Stimulated activated CD4-positive, alpha-beta T cell treated with anti-CD3 and anti-CD28 coated beads, Interleukin-1b, Interleukin-23, amount 100 ng/mL, for 48 hours (primary cell): ENCODE data around the gene SIVA1.

Source experiments
- DNase-seq: peaks from one replicate; pipeline ENCODE4 v3.0.0-alpha.2; 2020

SIVA1 gene

GRCh38 chr14:104753528-104754212 is 723 bp downstream of the SIVA1 start:
- DNase-seq: peak; percentile 18

GRCh38 chr14:104754213-104754851 is 1.4 kb downstream of the SIVA1 start:
- DNase-seq: no peak

- DNase-seq: no peak
These were observed 2.7 kb downstream of the SIVA1 start for GRCh38 chr14:104755621-104756020.

GRCh38 chr14:104756477-104757237 is 3.7 kb downstream of the SIVA1 start:
- DNase-seq: no peak

- no peak for DNase-seq
These were observed 4.3 kb downstream of the SIVA1 start for GRCh38 chr14:104757238-104757585.

- DNase-seq: no peak
These were observed 4.9 kb downstream of the SIVA1 start for GRCh38 chr14:104757681-104758392.

GRCh38 chr14:104758981-104759969 is 6.3 kb downstream of the SIVA1 start:
- no peak for DNase-seq

- no peak for DNase-seq
These were observed 12.6 kb downstream of the SIVA1 start for GRCh38 chr14:104765517-104765916.

- DNase-seq: no peak
These were observed 13.4 kb downstream of the SIVA1 start for GRCh38 chr14:104766256-104766862.

GRCh38 chr14:104766863-104767633 is 14.1 kb downstream of the SIVA1 start:
- no peak for DNase-seq

- no peak for DNase-seq
These were observed 14.6 kb downstream of the SIVA1 start for GRCh38 chr14:104767634-104767918.

GRCh38 chr14:104768437-104769323 is 15.7 kb downstream of the SIVA1 start:
- peak; percentile 89 for DNase-seq

- DNase-seq: no peak
These were observed 16.6 kb downstream of the SIVA1 start for GRCh38 chr14:104769324-104770071.

GRCh38 chr14:104770072-104770579 is 17.2 kb downstream of the SIVA1 start:
- no peak for DNase-seq

GRCh38 chr14:104770851-104771272 is 17.9 kb downstream of the SIVA1 start:
- DNase-seq: peak; percentile 31

GRCh38 chr14:104771374-104771773 is 18.4 kb downstream of the SIVA1 start:
- no peak for DNase-seq

GRCh38 chr14:104771918-104772706 is 19.2 kb downstream of the SIVA1 start:
- DNase-seq: no peak
